ENCODE measurements around the gene UGT3A2. TPM values are rescaled to one million over a fixed set of nuclear protein-coding genes. Genes with fewer than 3 reads are reported as not detected.
"Not testable (repeated sequence)": the region's sequence is repeated elsewhere in the genome, so short reads cannot be mapped to it uniquely, and the experiment has no call there.

The UGT3A2 gene
- total RNA-seq, 2 donors from 2014 or later = 0.28 TPM; not detected in 1

DNA sequence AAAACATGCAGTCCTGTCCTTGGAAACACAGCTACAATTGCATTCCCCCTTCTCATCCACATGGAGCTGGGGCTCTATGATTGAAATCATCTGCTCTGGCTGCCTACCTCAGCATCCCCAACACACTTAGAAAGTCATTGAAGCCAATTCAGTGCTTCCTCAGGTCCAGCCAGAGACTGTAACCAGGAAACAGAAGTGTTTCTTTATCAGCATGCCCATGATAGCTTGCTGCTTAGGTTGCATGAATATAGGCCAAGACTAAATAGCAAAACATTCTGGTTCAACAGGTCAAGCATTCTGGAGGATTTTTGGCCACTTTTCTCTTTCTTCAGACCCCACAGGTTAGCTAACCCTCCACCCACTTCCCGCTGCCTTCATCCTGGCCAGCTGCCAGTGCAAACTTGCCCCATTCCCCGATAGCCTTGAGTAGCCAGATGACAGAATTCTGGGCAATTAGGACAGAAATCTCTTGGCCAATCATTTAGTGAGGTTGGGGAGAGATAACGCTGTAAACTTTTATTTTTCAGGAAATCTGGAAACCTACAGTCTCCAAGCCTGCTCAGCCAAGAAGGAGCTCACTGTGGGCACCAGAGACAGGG, 32.0 kb downstream of the UGT3A2 start:
- not testable (repeated sequence) for H3K27ac Mint-ChIP-seq, H3K4me3 Mint-ChIP-seq, H3K4me1 Mint-ChIP-seq

DNA sequence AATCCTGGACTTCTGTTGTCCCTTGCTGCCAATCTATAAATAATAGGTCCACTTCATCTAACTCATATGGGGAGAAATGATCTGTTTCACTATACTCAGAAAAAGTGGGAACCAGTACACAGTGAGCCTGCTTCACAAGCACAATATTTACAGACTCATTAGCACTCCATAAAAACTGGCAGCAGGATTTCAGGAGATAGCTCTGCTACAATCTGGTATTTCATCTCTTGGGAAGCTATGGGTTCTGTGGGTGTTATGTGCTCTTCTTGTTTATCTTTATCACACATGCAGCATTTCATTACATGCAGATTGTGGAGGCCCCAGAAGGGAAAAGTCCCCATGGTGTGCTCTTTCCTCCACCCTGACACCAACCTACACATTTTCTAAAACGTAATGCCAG, 33.2 kb downstream of the UGT3A2 start:
- no peak overlapping the region for H3K4me3 Mint-ChIP-seq
- ATAC-seq (replicated peaks) = no peak
- no peaks in the 10 kb centered on the region for H3K9me3 Mint-ChIP-seq

More for the DNA sequence above, 32.0 kb downstream of the UGT3A2 start:
- not testable (repeated sequence) for ATAC-seq (replicated peaks); H3K36me3 Mint-ChIP-seq (ENCODE audit: low read depth); H3K9me3 Mint-ChIP-seq
- peaks cover 18% of the 10 kb centered on the region for H3K27me3 Mint-ChIP-seq

DNA sequence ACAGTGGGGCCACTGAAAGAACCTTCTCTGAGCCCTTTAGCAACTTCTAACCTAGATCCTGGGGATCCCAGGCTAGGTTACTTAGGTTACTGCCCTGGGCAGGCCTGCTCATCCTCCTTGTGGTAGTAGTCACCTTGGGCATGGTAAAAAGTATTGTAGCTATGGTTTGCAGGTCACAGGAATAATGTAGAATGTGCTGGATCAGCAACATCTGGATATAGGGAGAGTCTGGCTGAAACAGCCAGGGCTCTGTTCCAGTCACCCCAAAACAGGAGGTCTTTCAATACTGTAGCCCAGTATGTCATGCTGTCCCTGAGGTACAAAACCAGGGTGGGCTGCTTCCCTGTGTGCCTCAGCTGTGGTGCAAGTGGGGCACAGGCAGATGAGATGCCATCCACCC, 33.6 kb downstream of the UGT3A2 start:
- Mint-ChIP-seq H3K4me3 (no peak overlapping the region), H3K4me1 (no peaks in the 10 kb centered on the region)

More for the DNA sequence above, 33.2 kb downstream of the UGT3A2 start:
- Mint-ChIP-seq H3K27ac (no peak overlapping the region), H3K27me3 (peaks cover 18% of the 10 kb centered on the region), H3K4me1 (no peaks in the 10 kb centered on the region), H3K36me3 (ENCODE audit: low read depth) (no peaks in the 10 kb centered on the region)

DNA sequence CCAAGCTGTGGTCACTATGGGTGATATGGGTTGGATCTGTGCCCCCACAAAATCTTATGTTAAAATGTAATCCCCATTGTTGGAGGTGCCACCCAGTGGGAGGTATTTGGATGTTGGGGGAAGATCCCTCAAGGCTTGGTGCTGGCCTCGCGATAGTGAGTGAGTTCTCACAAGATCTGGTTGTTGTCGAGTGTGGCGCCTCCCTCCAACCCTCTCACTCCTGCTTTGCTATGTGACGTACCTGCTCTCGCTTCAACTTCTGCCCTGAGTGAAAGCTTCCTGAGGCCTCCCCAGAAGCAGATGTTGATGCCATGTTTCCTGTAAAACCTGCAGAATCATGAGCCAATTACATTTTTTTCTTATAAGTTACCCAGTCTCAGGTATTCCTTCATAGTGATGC, 35.5 kb downstream of the UGT3A2 start:
- no peaks in the 10 kb centered on the region for H3K9me3 Mint-ChIP-seq
- no peaks in the 10 kb centered on the region for H3K4me1 Mint-ChIP-seq
- no peaks in the 10 kb centered on the region for H3K36me3 Mint-ChIP-seq (ENCODE audit: low read depth)
- no peak overlapping the region for H3K27ac Mint-ChIP-seq
- no peak for ATAC-seq (replicated peaks)
- H3K4me3 Mint-ChIP-seq = no peak overlapping the region
- peaks cover 12% of the 10 kb centered on the region for H3K27me3 Mint-ChIP-seq

More for the DNA sequence above, 33.6 kb downstream of the UGT3A2 start:
- peaks cover 13% of the 10 kb centered on the region for H3K27me3 Mint-ChIP-seq
- no peak overlapping the region for H3K27ac Mint-ChIP-seq
- ATAC-seq (replicated peaks) = no peak
- no peaks in the 10 kb centered on the region for H3K36me3 Mint-ChIP-seq (ENCODE audit: low read depth)
- no peaks in the 10 kb centered on the region for H3K9me3 Mint-ChIP-seq

DNA sequence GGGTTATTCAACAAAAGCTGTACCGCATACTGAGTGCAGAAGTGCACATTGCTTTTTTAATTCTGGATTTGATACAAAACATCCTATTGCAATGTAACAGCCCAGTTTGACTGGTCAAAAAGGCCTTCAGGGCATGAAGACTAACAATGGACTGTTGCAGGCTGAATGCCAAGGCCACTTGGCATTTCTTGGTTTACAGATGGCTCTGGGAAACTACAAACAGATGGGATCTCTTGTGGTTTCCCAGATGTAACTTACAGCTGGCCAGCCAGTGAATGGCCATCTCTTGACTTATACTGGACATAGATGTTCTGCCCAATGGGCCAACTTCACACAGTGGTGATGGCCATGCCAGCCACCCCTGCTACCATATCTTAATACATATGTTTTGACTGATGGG, 36.8 kb downstream of the UGT3A2 start:
- ATAC-seq (replicated peaks) = no peak
- Mint-ChIP-seq H3K27ac (no peak overlapping the region), H3K27me3 (peaks cover 11% of the 10 kb centered on the region), H3K4me3 (no peak overlapping the region), H3K36me3 (ENCODE audit: low read depth) (no peaks in the 10 kb centered on the region), H3K4me1 (no peaks in the 10 kb centered on the region), H3K9me3 (no peaks in the 10 kb centered on the region)

DNA sequence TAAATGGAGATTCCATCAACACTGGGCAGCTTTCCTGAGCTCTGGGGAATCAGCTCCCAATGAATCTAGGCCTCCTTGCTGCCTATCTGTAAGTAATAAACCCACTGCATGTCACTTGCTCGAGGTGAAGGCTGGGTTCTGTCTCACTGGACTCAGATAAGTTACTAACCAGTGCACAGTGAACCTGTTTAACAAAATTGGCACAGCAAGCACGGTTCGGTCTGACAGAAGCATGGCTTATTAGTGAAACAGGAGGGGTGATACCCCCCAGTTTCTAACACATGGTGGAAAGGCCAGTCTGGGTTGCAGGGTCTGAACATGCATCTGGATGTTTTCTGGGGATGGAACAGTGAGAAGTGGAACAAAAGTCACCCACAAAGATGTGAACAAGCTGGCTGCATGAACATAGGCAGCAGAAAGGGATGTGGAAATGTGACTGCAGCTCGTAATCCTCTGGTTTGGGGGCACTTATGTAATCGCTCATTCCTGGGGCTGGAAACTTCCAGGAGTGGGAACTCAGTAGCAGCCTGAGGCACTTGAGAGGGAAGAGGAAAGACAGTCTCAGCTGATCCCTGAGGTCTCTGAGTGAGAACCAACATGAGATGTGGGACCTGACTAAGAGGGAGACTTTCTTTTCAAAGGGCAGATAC, 37.7 kb downstream of the UGT3A2 start:
- H3K27ac Mint-ChIP-seq = no peak overlapping the region
- H3K9me3 Mint-ChIP-seq = peaks cover 6% of the 10 kb centered on the region
- no peaks in the 10 kb centered on the region for H3K4me1 Mint-ChIP-seq
- ATAC-seq (replicated peaks) = no peak
- H3K27me3 Mint-ChIP-seq = peaks cover 21% of the 10 kb centered on the region
- no peak overlapping the region for H3K4me3 Mint-ChIP-seq
- no peaks in the 10 kb centered on the region for H3K36me3 Mint-ChIP-seq (ENCODE audit: low read depth)

DNA sequence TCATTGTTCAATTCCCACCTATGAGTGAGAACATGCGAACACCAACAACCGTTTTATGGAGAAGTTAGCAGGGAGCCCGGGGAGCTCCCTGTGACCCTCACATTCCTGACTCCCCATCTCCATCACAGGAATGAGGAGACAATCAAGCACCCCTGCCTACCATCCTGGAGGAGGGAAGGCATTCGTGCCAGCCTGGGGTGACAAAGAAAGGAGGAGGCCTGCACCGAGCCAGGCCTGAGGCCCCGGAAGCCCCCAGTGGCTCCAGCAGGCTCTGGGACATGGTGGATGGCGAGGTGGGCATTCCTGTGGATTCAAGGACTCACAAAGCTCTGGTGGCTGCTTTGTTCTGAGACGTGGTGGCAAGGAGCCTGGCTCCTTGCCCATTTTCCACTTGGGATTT, 39.0 kb downstream of the UGT3A2 start:
- ATAC-seq (replicated peaks) = no peak
- H3K36me3 Mint-ChIP-seq (ENCODE audit: low read depth) = no peaks in the 10 kb centered on the region
- peaks cover 21% of the 10 kb centered on the region for H3K27me3 Mint-ChIP-seq
- no peaks in the 10 kb centered on the region for H3K4me1 Mint-ChIP-seq
- H3K27ac Mint-ChIP-seq = no peak overlapping the region
- no peak overlapping the region for H3K4me3 Mint-ChIP-seq
- H3K9me3 Mint-ChIP-seq = peaks cover 8% of the 10 kb centered on the region

DNA sequence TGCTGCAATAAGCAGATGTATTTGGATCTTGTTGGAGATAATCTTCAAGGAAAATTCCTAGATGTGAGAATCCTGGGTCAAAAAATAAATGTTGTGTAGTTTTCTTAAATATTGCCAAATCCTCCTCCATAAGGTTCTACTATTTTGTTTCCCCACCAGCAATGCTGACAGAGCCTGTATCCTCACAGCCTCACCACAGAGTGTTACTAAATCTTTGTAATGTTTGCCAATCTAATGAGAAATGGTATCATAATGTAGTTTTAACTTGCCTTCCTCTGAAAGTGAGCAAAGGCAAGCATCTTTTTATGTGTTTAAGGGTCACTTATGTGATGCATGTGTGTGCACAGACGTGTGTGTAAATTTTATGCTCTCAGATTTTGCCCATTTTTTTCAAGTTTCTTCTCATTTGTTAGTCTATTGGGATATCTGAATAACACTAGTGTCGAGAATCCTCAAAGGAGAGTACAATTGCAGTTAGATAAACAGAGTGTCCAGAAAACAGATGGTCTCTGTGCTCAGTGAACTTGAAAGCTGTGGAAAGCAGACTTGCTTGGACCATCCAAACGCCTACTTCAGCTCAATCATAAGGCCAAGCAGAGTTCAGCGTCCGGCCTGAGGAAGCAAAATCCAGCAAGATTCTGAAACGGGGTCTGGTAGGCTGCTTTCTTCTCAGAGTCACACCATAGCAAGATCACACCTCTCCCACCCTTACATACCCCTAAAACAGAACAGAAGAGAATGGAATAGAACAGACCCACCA, 39.8 kb downstream of the UGT3A2 start:
- ATAC-seq (replicated peaks) = no peak
- Mint-ChIP-seq H3K4me1 (no peaks in the 10 kb centered on the region), H3K36me3 (ENCODE audit: low read depth) (no peaks in the 10 kb centered on the region), H3K9me3 (peaks cover 8% of the 10 kb centered on the region), H3K27me3 (peaks cover 18% of the 10 kb centered on the region), H3K27ac (no peak overlapping the region), H3K4me3 (no peak overlapping the region)

DNA sequence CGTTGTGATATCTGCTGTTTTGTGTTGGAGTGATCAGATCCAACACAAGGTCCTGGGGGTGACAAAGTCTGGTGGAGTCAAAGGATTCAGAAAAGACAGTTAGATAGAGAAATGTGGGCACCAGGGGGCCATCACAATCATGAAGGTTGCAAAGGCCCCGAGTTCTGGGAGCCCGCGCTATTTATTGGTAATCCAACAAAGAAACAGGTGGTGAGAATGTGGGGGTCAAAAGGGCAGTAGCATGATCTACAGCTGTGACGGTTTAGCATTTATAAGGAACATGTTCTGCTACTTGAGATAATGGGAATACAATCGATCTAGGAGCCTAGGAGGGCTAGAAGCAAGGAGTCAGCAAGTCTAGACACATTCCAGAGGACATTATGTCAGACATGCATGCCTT, 44.4 kb downstream of the UGT3A2 start:
- not testable (repeated sequence) for H3K9me3 Mint-ChIP-seq; H3K4me3 Mint-ChIP-seq; H3K27ac Mint-ChIP-seq; ATAC-seq (replicated peaks); H3K4me1 Mint-ChIP-seq; H3K36me3 Mint-ChIP-seq (ENCODE audit: low read depth)
- H3K27me3 Mint-ChIP-seq = peaks cover 23% of the 10 kb centered on the region

DNA sequence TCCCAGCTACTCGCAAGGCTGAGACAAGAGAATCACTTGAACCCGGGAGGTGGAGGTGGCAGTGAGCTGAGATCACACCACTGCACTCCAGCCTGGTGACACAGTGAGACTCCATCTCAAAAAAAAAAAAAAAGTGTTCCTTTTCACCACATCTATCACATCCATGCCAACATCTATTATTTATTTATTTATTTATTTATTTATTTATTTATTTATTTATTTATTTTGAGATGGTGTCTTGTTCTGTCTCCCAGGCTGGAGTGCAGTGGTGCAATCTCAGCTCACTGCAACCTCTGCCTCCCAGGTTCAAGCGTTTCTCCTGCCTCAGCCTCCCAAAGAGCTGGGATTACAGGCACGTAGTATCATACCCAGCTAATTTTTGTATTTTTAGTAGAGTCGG, 47.1 kb downstream of the UGT3A2 start:
- H3K4me3 Mint-ChIP-seq; ATAC-seq (replicated peaks); H3K4me1 Mint-ChIP-seq; H3K27ac Mint-ChIP-seq; H3K36me3 Mint-ChIP-seq (ENCODE audit: low read depth): not testable (repeated sequence)
- H3K9me3 Mint-ChIP-seq = peaks cover 11% of the 10 kb centered on the region
- peaks cover 13% of the 10 kb centered on the region for H3K27me3 Mint-ChIP-seq

DNA sequence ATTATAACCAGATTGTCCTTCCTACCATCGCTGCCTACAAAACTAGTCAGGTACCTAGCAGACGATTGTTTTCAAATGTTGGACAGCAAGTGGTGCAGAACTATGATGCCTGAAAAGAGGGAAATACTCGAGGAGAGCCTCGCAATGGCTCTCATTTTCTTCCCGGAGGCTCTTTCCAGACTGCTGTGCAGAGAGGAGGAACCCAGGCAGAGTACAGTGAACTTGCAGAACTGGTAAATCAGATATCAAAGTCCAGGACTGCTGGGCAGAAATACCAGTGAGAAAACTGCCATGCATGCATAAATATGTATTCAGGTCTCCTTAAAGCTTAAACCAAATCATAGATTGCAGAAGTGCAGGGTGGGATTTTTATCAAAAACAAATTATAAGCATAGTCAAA, 49.1 kb downstream of the UGT3A2 start:
- Mint-ChIP-seq H3K27me3 (peaks cover 4% of the 10 kb centered on the region), H3K27ac (no peak overlapping the region), H3K4me1 (no peaks in the 10 kb centered on the region), H3K36me3 (ENCODE audit: low read depth) (no peaks in the 10 kb centered on the region), H3K4me3 (no peak overlapping the region), H3K9me3 (peaks cover 3% of the 10 kb centered on the region)
- no peak for ATAC-seq (replicated peaks)

DNA sequence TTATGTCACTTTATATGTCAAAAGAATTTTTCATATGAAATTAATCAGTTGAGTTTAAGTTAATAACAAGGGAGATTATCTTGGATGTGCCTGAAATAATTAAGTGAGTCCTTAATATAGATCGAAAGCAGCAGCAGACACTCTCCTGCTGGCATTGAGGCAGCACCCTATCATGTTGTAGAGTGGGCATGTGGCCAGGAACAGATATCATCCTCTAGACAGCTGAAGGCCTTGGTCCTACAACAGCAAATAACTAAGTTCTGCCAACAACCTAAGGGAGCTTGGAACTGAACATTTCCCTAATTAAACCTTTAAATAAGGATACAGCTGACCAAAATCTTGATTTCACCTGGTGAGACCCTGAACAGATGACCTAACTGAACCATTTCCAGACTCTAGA, 49.7 kb downstream of the UGT3A2 start:
- no peak for ATAC-seq (replicated peaks)
- Mint-ChIP-seq H3K9me3 (peaks cover 3% of the 10 kb centered on the region), H3K27me3 (peaks cover 4% of the 10 kb centered on the region)

DNA sequence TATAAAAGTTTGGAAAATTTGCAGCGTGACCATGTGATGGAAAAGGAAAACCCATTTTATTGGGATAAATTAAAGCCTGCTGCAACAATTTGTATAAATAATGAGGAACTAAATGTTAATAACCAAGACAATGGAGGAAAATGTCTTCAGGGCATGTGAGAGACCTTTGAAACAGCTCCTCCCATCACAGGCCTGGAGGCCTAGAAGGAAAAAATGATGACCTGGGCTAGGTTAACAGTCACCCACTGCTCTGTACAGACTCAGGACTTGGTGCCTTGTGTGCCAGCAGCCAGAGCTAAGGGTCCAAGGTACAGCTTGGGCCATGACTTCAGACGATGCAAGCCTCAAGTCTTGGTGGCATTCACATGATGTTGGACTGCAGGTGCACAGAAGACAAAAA, 53.5 kb downstream of the UGT3A2 start:
- Mint-ChIP-seq H3K36me3 (ENCODE audit: low read depth) (no peaks in the 10 kb centered on the region), H3K9me3 (peaks cover 10% of the 10 kb centered on the region), H3K27ac (no peak overlapping the region), H3K4me1 (no peaks in the 10 kb centered on the region), H3K4me3 (no peak overlapping the region), H3K27me3 (no peaks in the 10 kb centered on the region)
- no peak for ATAC-seq (replicated peaks)

More for the DNA sequence above, 49.7 kb downstream of the UGT3A2 start:
- H3K4me3 Mint-ChIP-seq = no peak overlapping the region
- H3K4me1 Mint-ChIP-seq = no peaks in the 10 kb centered on the region
- no peak overlapping the region for H3K27ac Mint-ChIP-seq
- H3K36me3 Mint-ChIP-seq (ENCODE audit: low read depth) = no peaks in the 10 kb centered on the region

DNA sequence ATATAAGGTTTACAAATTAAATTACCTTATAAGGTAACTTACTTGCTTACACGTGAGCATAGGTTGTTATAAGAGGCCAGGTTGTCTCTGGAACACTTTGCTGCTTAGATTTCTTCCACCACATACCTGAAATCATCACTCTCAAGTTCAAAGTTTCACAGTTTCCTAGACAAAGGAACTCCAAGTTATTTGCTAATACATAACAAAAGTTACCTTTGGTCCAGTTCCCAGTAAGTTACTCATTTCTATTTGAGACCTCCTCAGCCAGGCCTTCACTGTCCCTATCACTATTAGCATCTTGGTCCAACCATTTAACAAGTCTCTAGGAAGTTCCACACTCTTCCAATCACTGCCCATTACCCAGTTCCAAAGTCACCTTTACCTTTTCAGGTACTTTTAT, 57.0 kb downstream of the UGT3A2 start:
- Mint-ChIP-seq H3K4me1 (no peaks in the 10 kb centered on the region), H3K27me3 (no peaks in the 10 kb centered on the region), H3K27ac (no peak overlapping the region), H3K9me3 (peaks cover 7% of the 10 kb centered on the region), H3K36me3 (ENCODE audit: low read depth) (no peaks in the 10 kb centered on the region), H3K4me3 (no peak overlapping the region)
- no peak for ATAC-seq (replicated peaks)

DNA sequence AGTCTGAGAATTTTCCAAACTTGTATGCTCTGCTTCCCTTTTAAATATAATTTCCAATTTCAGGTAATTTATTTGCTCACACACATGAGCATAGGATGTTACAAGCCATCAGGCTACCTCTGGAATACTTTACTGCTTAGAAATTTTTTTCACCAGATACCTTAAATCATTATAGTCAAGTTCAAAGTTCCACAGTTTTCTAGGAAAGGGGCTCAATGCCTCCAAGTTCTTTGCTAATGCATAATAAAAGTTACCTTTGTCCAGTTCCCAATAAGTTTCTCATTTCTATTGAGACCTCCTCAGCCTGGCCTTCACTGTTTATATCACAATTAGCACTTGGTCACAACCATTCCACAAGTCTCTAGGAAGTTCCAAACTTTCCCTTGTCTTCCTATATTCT, 59.3 kb downstream of the UGT3A2 start:
- peaks cover 7% of the 10 kb centered on the region for H3K9me3 Mint-ChIP-seq
- H3K4me1 Mint-ChIP-seq = no peaks in the 10 kb centered on the region
- peaks cover 11% of the 10 kb centered on the region for H3K27me3 Mint-ChIP-seq
- H3K4me3 Mint-ChIP-seq = no peak overlapping the region
- no peaks in the 10 kb centered on the region for H3K36me3 Mint-ChIP-seq (ENCODE audit: low read depth)
- H3K27ac Mint-ChIP-seq = no peak overlapping the region
- ATAC-seq (replicated peaks) = no peak

Data from activated T-helper 17 cell treated with anti-CD3 and anti-CD28 coated beads, Interleukin-2, amount 50 U/mL, for 72 hours (primary cell).